K562 (cell line): ENCODE results near the gene ABI2.

Source experiments
- NCOA6 ChIP-seq: fragments of 450-650 bp; IDR thresholded peaks from 2 replicates; pipeline ENCODE4 v1.6.1; 2017; ENCODE audit warnings: mild to moderate bottlenecking
- POLR2A ChIP-seq: fragments of 450-650 bp; conservative IDR thresholded peaks from 2 replicates; pipeline ENCODE4 v1.6.1; 2016
- TF ChIP-seq, protein P1 (sequence below), 3 experiments: IDR thresholded peaks in 2 of 3; conservative IDR thresholded peaks in 1 of 3; 2 replicates each; pipeline ENCODE4 v1.5.1; 2011 to 2012; ENCODE audit warnings: low read length in 3 of 3, mild to moderate bottlenecking in 3 of 3, control low read depth in 2 of 3, improper control_type of control experiment in 1 of 3, inconsistent platforms in 1 of 3, low read depth in 1 of 3, mixed read lengths in 1 of 3, moderate library complexity in 1 of 3; ENCODE audit not compliant: insufficient read depth in 2 of 3
- TF ChIP-seq, protein P2 (sequence below), 2 experiments: fragments of 450-650 bp in 1 of 2; sonication (generic) in 1 of 2; formaldehyde crosslinking in 1 of 2; IDR thresholded peaks; 2 replicates each; pipeline versions ENCODE4 v1.7.1 to v1.9.0; 2016 to 2022; ENCODE audit warnings: inconsistent platforms in 1 of 2, mild to moderate bottlenecking in 1 of 2, missing genetic modification reagents in 1 of 2

DNA sequence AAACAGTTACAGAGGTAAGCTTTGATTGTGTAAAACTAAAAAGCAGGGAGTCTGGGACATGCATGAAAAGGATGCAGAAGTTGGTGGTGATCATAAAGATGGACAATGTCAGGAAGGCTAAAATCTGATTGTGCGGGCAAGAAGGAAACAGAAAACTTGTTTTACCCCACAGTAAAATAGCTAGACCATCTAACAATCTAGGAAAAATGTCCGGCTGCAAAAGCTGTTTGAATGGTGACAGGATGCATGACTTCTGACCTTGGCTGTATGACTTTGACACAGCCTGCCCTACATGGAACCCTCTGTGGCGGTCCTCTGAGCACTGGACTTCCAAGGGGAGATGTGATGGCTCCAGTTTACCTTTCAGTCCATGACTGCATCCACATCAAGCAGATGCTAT, 113.3 kb downstream of the ABI2 start:
- TF ChIP-seq, protein P1, sequence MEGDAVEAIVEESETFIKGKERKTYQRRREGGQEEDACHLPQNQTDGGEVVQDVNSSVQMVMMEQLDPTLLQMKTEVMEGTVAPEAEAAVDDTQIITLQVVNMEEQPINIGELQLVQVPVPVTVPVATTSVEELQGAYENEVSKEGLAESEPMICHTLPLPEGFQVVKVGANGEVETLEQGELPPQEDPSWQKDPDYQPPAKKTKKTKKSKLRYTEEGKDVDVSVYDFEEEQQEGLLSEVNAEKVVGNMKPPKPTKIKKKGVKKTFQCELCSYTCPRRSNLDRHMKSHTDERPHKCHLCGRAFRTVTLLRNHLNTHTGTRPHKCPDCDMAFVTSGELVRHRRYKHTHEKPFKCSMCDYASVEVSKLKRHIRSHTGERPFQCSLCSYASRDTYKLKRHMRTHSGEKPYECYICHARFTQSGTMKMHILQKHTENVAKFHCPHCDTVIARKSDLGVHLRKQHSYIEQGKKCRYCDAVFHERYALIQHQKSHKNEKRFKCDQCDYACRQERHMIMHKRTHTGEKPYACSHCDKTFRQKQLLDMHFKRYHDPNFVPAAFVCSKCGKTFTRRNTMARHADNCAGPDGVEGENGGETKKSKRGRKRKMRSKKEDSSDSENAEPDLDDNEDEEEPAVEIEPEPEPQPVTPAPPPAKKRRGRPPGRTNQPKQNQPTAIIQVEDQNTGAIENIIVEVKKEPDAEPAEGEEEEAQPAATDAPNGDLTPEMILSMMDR (IDR thresholded peaks at IDR 0.05 in 2 of 3, conservative IDR thresholded peaks at IDR 0.05 in 1 of 3; ENCODE audit: insufficient read depth in 2 of 3, low read depth in 1 of 3, low read length in 3 of 3): no peak
- TF ChIP-seq, protein P2, sequence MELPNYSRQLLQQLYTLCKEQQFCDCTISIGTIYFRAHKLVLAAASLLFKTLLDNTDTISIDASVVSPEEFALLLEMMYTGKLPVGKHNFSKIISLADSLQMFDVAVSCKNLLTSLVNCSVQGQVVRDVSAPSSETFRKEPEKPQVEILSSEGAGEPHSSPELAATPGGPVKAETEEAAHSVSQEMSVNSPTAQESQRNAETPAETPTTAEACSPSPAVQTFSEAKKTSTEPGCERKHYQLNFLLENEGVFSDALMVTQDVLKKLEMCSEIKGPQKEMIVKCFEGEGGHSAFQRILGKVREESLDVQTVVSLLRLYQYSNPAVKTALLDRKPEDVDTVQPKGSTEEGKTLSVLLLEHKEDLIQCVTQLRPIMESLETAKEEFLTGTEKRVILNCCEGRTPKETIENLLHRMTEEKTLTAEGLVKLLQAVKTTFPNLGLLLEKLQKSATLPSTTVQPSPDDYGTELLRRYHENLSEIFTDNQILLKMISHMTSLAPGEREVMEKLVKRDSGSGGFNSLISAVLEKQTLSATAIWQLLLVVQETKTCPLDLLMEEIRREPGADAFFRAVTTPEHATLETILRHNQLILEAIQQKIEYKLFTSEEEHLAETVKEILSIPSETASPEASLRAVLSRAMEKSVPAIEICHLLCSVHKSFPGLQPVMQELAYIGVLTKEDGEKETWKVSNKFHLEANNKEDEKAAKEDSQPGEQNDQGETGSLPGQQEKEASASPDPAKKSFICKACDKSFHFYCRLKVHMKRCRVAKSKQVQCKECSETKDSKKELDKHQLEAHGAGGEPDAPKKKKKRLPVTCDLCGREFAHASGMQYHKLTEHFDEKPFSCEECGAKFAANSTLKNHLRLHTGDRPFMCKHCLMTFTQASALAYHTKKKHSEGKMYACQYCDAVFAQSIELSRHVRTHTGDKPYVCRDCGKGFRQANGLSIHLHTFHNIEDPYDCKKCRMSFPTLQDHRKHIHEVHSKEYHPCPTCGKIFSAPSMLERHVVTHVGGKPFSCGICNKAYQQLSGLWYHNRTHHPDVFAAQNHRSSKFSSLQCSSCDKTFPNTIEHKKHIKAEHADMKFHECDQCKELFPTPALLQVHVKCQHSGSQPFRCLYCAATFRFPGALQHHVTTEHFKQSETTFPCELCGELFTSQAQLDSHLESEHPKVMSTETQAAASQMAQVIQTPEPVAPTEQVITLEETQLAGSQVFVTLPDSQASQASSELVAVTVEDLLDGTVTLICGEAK (IDR thresholded peaks at IDR 0.05): no peak
- TF ChIP-seq, protein P2 (CRISPR knock-in tag; IDR thresholded peaks at IDR 0.05): no peak
- no peak for TF ChIP-seq NCOA6
- TF ChIP-seq POLR2A: no peak
